OCI-LY7 (cell line): ENCODE data around the gene ADH7. TPM values are rescaled to one million over a fixed set of nuclear protein-coding genes. Genes with fewer than 3 reads are reported as not detected.

ENCODE experiments used
- BruUV-seq: library from RNA; stranded (reverse); fragments of 400-500 nt; replicated peaks from 2 replicates; lab custom pipeline; 2021; lab: Mats Ljungman, UMichigan
- CTCF ChIA-PET: fragments of 300-600 bp; sonication (Branson Sonifier 250); formaldehyde crosslinking; loops from one replicate; lab custom pipeline; 2022; ENCODE audit warnings: antibody characterized with exemption; ENCODE audit not compliant: unreplicated experiment; lab: Charles Lee
- POLR2A ChIA-PET: fragments of 300-600 bp; sonication (Branson Sonifier 250); formaldehyde crosslinking; loops from one replicate; lab custom pipeline; 2022; ENCODE audit warnings: antibody characterized with exemption; lab: Charles Lee
- DNase-seq: peaks from one replicate; pipeline ENCODE4 v3.0.0-alpha.2; 2015; ENCODE audit warnings: low spot score
- H2AFZ ChIP-seq: fragments of 200-600 bp; sonication (generic), shearing (Covaris generic); 2 replicates; pipeline ENCODE4 v1.6.1; 2014; ENCODE audit warnings: mild to moderate bottlenecking, antibody characterized with exemption, low read length, moderate library complexity
- H3K27ac ChIP-seq: fragments of 200-600 bp; sonication (generic); 2 replicates; pipeline ENCODE4 v1.5.1; 2014; ENCODE audit warnings: mixed run types, low read depth, mild to moderate bottlenecking, moderate library complexity, low read length, inconsistent platforms; ENCODE audit not compliant: poor library complexity, severe bottlenecking
- H3K36me3 ChIP-seq: fragments of 200-600 bp; sonication (generic); 2 replicates; pipeline ENCODE4 v1.6.1; 2014; ENCODE audit warnings: mild to moderate bottlenecking, antibody characterized with exemption, low read length, moderate library complexity, mixed read lengths; ENCODE audit not compliant: insufficient read depth
- H3K4me1 ChIP-seq: fragments of 200-600 bp; sonication (generic); 2 replicates; pipeline ENCODE4 v1.5.1; 2014; ENCODE audit warnings: mild to moderate bottlenecking, low read length; ENCODE audit not compliant: insufficient read depth, poor library complexity, severe bottlenecking
- H3K4me2 ChIP-seq: fragments of 200-600 bp; sonication (generic); 2 replicates; pipeline ENCODE4 v1.6.1; 2014; ENCODE audit warnings: mild to moderate bottlenecking, low read length
- H3K4me3 ChIP-seq: fragments of 200-600 bp; sonication (generic); 2 replicates; pipeline ENCODE4 v1.5.1; 2014; ENCODE audit warnings: mild to moderate bottlenecking, low read depth, low read length; ENCODE audit not compliant: poor library complexity, severe bottlenecking
- H3K79me2 ChIP-seq: fragments of 200-600 bp; sonication (generic); 2 replicates; pipeline ENCODE4 v1.6.1; 2016; ENCODE audit warnings: low read depth, mild to moderate bottlenecking, low read length, moderate library complexity, mixed read lengths; ENCODE audit not compliant: insufficient read depth
- H3K9me2 ChIP-seq: fragments of 200-600 bp; sonication (generic); 2 replicates; pipeline ENCODE4 v1.6.1; 2016; ENCODE audit warnings: mild to moderate bottlenecking, low read length, mixed read lengths; ENCODE audit not compliant: insufficient read depth
- H3K9me3 ChIP-seq: fragments of 200-600 bp; sonication (generic); 2 replicates; pipeline ENCODE4 v1.6.1; 2014; ENCODE audit warnings: mild to moderate bottlenecking, mixed run types, low read length, mixed read lengths
- H4K20me1 ChIP-seq: fragments of 200-600 bp; sonication (generic); 2 replicates; pipeline ENCODE4 v1.6.1; 2014; ENCODE audit warnings: mild to moderate bottlenecking, antibody characterized with exemption, low read length, moderate library complexity, mixed read lengths; ENCODE audit not compliant: insufficient read depth
- CTCF ChIP-seq: fragments of 200-600 bp; sonication (generic); conservative IDR thresholded peaks from 2 replicates; pipeline ENCODE4 v1.5.1; 2014; ENCODE audit warnings: mild to moderate bottlenecking, antibody characterized with exemption, low read length, moderate library complexity, mixed read lengths
- EZH2phosphoT487 ChIP-seq: fragments of 200-600 bp; sonication (generic); IDR thresholded peaks from 2 replicates; pipeline ENCODE4 v1.6.1; 2018; ENCODE audit warnings: low read depth, borderline replicate concordance, mild to moderate bottlenecking, mixed run types, antibody characterized with exemption, low read length, moderate library complexity, mixed read lengths
- intact Hi-C: fragments of 100-400 bp; cut with micrococcal nuclease; formaldehyde crosslinking; loops from one replicate; pipeline ENCODE4 v1.10.0; 2022; ENCODE audit not compliant: unreplicated experiment
- total RNA-seq, 2 experiments: library from RNA; depleted of rRNA in 1 of 2; stranded (reverse); fragments of >200 nt in 1 of 2; shearing (Covaris generic) in 1 of 2; gene quantifications; 2 replicates each; pipeline ENCODE4 v1.2.3, GENCODE V29; 2014 to 2022

The ADH7 gene
- total RNA-seq, 2 experiments from 2014 or later, result not detected

- TF ChIP-seq CTCF, result no peak
- no peak for TF ChIP-seq EZH2phosphoT487
- no peaks in the 10 kb centered on the region for H3K36me3 ChIP-seq
- no peaks in the 10 kb centered on the region for H3K9me3 ChIP-seq
- H3K4me1 ChIP-seq, result no peaks in the 10 kb centered on the region
- H3K79me2 ChIP-seq, result no peaks in the 10 kb centered on the region
- CTCF ChIA-PET, result no interaction called here
- no peaks in the 10 kb centered on the region for H4K20me1 ChIP-seq
- no peak overlapping the region for H3K4me3 ChIP-seq
- H2AFZ ChIP-seq, result no peak overlapping the region
- no peak overlapping the region for H3K27ac ChIP-seq
- no peak overlapping the region for H3K4me2 ChIP-seq
- no peak for DNase-seq
- H3K9me2 ChIP-seq, result no peaks in the 10 kb centered on the region
- no TSS peak for BruUV-seq
- POLR2A ChIA-PET, result interaction anchor here (0.7 kb wide), 1 partner anchor 340 kb away, joined by 3 read pairs; no protein-coding TSS in a partner anchor
- intact Hi-C loops, result loop anchor here (10.0 kb wide), 1 partner anchor 1264 kb away; the partner anchor contains the start of gene STPG2
Measured at GRCh38 chr4:99408346-99408745, 26.8 kb downstream of the ADH7 start.

GRCh38 chr4:99405433-99406115 is 29.6 kb downstream of the ADH7 start:
- BruUV-seq, result no TSS peak
- no peaks in the 10 kb centered on the region for H3K9me3 ChIP-seq
- POLR2A ChIA-PET, result no interaction called here
- H3K4me1 ChIP-seq, result no peaks in the 10 kb centered on the region
- H3K4me3 ChIP-seq, result no peak overlapping the region
- no peak overlapping the region for H2AFZ ChIP-seq
- H4K20me1 ChIP-seq, result no peaks in the 10 kb centered on the region
- H3K27ac ChIP-seq, result no peak overlapping the region
- CTCF ChIA-PET, result no interaction called here
- TF ChIP-seq CTCF (peak; percentile 93), EZH2phosphoT487 (no peak)
- no peaks in the 10 kb centered on the region for H3K9me2 ChIP-seq
- no peaks in the 10 kb centered on the region for H3K79me2 ChIP-seq
- H3K4me2 ChIP-seq, result no peak overlapping the region
- peak; percentile 52 for DNase-seq
- intact Hi-C loops, result loop anchor here (1.0 to 10.0 kb wide), 4 partner anchors 287 to 1261 kb away; partner anchors contain the start of genes METAP1 and STPG2
- no peaks in the 10 kb centered on the region for H3K36me3 ChIP-seq
